ENCODE data around the gene C19orf25.

C19orf25 gene

DNA sequence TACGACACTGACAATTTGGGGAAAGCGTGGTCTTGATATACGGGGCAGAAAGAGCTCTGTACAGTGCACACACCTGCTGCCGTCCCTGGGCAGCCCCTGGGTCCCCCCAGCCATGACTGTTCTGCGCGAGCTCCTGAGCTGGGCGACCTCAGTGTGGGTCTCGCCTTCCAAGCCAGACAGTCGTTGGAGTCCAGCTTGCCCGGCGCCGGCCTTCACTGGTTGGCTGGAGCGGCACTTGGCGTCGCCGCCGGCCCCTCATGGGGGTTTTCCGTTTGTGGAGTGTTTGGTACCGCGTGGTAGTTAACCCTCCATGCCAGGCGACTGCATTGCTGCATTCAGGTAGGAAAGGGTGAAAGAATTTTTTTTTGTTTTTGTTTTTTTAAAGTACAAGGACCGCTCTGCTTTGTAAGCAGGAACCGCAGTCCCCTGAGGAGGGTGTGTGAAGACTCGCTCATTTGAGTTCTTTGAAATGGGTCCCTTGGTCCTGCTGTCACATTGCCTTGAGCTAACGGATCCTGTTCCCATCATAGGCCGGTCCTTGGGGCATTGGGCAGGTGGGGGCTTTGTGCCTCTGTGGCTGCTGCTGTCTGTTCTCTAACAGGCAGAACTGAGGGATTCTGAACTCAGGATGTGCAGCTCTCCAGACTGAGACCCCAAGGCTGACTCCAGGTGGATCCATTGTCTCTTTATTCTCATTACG, 51.6 kb downstream of the C19orf25 start:
- DNase-seq, result no peak

DNA sequence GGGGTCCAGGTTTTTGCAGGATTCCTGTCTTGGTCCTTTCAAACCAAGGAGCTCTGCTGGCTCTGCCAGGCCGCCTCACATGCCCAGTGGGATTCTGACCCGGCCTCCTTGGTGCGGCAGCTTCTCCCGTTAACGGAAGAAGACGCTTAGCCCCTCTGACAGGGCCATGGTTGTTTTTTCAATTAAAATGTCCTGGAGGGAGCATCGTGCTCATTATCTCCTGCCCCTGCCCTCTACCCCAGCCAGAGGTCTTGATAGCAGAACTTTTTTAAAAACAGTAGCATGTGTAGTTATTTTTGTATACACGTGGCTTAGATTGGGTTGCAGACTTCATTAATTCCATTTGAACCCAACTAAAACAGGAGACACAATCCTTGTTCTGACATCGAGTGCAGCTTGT, 52.3 kb downstream of the C19orf25 start:
- no peak for DNase-seq

DNA sequence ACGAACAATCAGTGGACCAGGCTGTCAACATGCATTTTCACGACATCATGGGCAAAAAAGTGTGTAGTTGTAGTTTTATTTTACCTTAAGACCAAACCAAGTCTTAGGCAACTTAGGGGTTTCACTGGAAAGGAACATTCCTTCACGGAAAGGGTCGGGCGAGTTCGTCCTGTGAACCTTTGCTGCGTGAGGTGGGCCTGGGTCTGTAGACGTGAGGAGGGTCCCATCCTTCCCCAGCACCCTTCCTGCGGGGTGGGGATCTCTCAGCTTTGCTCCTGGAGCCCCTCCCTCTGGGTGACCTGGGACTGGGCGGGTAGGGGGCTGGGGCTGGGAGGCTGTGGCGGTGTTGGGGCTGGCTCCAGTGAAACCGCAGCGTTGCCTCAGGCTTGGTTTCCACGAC, 53.1 kb downstream of the C19orf25 start:
- DNase-seq, result no peak

DNA sequence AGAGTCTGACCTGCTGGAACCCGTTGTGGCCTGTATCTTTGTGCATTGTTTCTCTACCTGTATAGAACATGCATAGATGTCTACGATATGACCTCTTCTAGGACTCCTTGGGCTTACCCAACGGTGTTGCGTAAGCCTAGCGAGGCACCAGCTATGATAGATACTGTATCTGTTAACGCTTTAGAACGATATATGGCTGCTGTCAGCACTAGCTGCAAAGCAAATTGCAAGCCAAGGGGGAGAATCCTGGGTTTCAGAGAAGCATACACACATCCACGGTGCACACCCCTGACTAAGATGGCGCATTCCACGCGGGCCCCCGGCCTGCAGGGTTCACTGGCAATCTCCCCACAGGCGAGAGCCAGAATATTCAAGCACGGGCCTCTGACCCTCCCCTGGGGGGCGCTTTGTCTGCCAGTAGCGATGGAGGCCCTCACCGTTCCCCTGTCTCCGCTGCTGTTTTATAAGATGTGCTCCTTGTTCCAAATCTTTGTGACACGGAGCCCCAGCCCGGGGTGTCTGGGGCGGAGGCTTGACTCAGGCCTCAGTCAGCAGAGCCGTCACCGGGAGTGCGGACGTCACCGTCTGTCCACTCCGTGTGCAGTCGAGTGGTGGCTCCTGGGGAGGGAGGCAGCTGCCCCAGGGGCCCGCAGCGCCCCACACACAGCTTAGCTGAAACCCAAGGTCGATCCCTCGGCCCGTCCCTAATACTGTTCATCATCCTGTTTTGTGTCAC, 53.7 kb downstream of the C19orf25 start:
- no peak for DNase-seq

DNA sequence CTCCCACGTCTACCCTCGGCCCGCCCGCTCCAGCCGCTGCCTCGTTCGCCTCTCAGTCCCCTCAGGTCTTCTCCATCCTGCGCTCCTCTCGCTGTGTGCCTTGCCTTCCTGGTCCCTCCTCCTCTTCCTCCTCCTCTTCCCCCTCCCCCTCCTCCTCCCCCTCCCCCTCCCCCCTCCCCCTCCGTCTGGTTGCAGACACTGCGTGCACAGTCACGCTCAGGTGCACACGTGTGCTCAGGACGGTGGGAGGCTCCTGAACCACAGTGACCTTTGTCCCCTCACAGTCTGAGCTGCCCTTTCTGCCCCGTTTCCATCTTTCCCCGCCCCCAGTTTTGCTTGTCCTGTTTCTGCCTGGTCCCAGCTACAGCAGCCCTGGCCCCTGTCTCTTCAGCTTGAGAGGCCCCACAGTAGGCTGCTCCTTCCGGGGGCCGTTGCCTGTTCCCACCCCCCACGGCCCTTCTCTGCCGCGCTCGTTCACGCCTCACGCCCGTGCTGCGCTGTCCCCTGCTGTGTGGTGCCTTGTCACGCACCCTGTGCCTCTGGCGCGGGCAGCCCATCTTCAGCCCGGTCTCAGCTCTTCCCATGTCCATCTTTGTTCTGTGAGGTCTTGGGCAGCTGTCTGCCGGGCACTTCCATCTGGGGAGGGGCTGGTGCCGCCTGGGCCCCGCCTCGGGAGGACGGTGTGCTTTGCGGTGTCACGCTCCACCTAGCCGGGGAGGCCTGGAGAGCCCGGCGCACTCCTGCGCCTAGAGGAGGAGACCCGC, 54.6 kb downstream of the C19orf25 start:
- DNase-seq, result no peak

DNA sequence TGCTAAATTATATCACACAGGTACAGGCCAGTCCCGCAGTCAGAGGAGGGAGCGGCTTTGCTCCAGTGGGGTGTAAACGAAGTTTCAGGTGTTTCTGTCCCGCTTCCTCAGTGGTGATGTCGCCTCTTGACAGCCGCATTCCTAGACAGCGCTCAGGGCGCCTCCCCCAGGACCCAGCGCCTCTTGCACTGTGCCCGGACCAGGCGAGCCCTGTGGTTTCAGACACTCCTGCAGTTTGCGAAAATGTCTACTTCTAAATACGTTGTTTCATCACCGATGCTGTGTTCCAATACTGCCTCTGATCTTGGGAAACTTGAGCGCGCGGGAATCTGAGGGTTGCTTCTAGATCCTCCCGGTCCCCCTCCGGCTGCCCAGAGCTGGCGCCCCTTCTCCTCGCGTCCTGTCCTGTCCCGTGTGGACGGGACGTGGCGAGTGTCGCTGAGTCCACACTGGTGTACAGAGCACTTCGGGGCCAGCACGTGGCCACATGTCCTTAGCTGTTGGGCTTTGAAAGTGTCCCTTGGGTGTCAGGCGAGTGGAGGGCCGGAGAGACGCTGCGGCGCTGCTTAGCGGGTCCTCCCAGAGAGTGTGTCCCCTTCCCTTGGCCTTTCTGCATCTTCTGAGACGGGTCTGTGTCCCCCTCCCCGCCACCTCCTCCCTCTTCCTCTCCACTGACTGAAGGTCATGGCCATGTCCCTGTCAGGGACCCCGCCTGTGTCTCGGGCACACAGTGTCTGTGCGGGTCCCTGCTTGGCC, 55.4 kb downstream of the C19orf25 start:
- DNase-seq, result no peak

All from 8988T (cell line).